PC-9 (cell line): ENCODE measurements around the gene CFAP210.

Experiments
- CTCF ChIP-seq: fragments of 200-600 bp; sonication (generic); conservative IDR thresholded peaks from 2 replicates; pipeline ENCODE4 v1.6.1; 2017; ENCODE audit warnings: mixed run types, antibody characterized with exemption, mild to moderate bottlenecking, moderate library complexity
- EZH2 ChIP-seq: fragments of 200-600 bp; sonication (generic); IDR thresholded peaks from 2 replicates; pipeline ENCODE4 v1.8.0; 2017; ENCODE audit warnings: antibody characterized with exemption, low read depth

- TF ChIP-seq CTCF (no peak), EZH2 (no peak)
These were observed 1.5 kb downstream of the CFAP210 start for GRCh38 chr2:169692718-169693117.
